WTC11 (cell line): ENCODE results near the gene GTPBP1. TPM values are rescaled to one million over a fixed set of nuclear protein-coding genes. Genes with fewer than 3 reads are reported as not detected.
A peak's percentile ranks its signal among the peaks of the same experiment; 100 is the strongest.

Source experiments
- ATAC-seq: fragments of 200-7000 bp; cut with Tn5 transposase; 2 replicates; pipeline ENCODE4 v1.10.0; 2021; ENCODE audit warnings: mild to moderate bottlenecking, moderate library complexity
- CTCF ChIA-PET: fragments of 300-600 bp; sonication (Branson Sonifier 250); formaldehyde crosslinking; loops from one replicate; lab custom pipeline; 2021; ENCODE audit warnings: antibody characterized with exemption; lab: Charles Lee
- POLR2A ChIA-PET: fragments of 350-600 bp; sonication (Branson Sonifier 250); formaldehyde crosslinking; loops from one replicate; lab custom pipeline; 2021; ENCODE audit warnings: antibody characterized with exemption; lab: Charles Lee
- DNase-seq: peaks from one replicate; pipeline ENCODE4 v3.0.0; 2021; ENCODE audit warnings: low spot score
- H3K27ac Mint-ChIP-seq: 2 replicates; pipeline ENCODE4 v1.8.0; 2021; ENCODE audit warnings: mixed read lengths
- H3K27me3 Mint-ChIP-seq: 2 replicates; pipeline ENCODE4 v1.8.0; 2021; ENCODE audit warnings: low read depth, mild to moderate bottlenecking, moderate library complexity, mixed read lengths
- H3K36me3 Mint-ChIP-seq: 2 replicates; pipeline ENCODE4 v1.8.0; 2021; ENCODE audit warnings: mixed read lengths
- H3K4me1 Mint-ChIP-seq: 2 replicates; pipeline ENCODE4 v1.8.0; 2022; ENCODE audit warnings: mixed read lengths
- H3K4me3 Mint-ChIP-seq: 2 replicates; pipeline ENCODE4 v1.8.0; 2021; ENCODE audit warnings: mild to moderate bottlenecking, moderate library complexity, mixed read lengths
- H3K9me3 Mint-ChIP-seq: 2 replicates; pipeline ENCODE4 v1.8.0; 2021; ENCODE audit warnings: mixed read lengths
- AFF4 ChIP-seq: sonication (generic); formaldehyde crosslinking; IDR thresholded peaks from 2 replicates; pipeline ENCODE4 v1.8.1; 2023; ENCODE audit warnings: mild to moderate bottlenecking, missing genetic modification reagents, borderline replicate concordance
- CDX4 ChIP-seq: fragments of 250-450 bp; sonication (Bioruptor Pico); IDR thresholded peaks from 2 replicates; pipeline ENCODE4 v1.9.0; 2021; ENCODE audit warnings: moderate library complexity, mild to moderate bottlenecking, inconsistent platforms, borderline replicate concordance
- E2F4 ChIP-seq: sonication (generic); formaldehyde crosslinking; IDR thresholded peaks from 2 replicates; pipeline ENCODE4 v1.8.1; 2022; ENCODE audit warnings: low read depth, mild to moderate bottlenecking, moderate library complexity, missing genetic modification reagents, borderline replicate concordance
- EMX1 ChIP-seq: fragments of 250-450 bp; sonication (Bioruptor Pico); IDR thresholded peaks from 2 replicates; pipeline ENCODE4 v1.8.0; 2021; ENCODE audit warnings: mild to moderate bottlenecking
- IRF2 ChIP-seq: sonication (generic); formaldehyde crosslinking; IDR thresholded peaks from 2 replicates; pipeline ENCODE4 v1.8.0; 2022; ENCODE audit warnings: low read depth, missing genetic modification reagents, borderline replicate concordance
- MXD4 ChIP-seq: fragments of 250-450 bp; sonication (Bioruptor Pico); IDR thresholded peaks from 2 replicates; pipeline ENCODE4 v1.8.0; 2021; ENCODE audit warnings: mild to moderate bottlenecking, moderate library complexity, borderline replicate concordance
- NFE2L1 ChIP-seq: sonication (generic); formaldehyde crosslinking; IDR thresholded peaks from 2 replicates; pipeline ENCODE4 v1.8.1; 2023; ENCODE audit warnings: missing genetic modification reagents
- PRRX2 ChIP-seq: fragments of 250-450 bp; sonication (Bioruptor Pico); IDR thresholded peaks from 2 replicates; pipeline ENCODE4 v1.8.0; 2021; ENCODE audit warnings: mild to moderate bottlenecking
- RELA ChIP-seq: sonication (generic); formaldehyde crosslinking; IDR thresholded peaks from 2 replicates; pipeline ENCODE4 v1.8.1; 2022; ENCODE audit warnings: missing genetic modification reagents, mild to moderate bottlenecking, borderline replicate concordance
- SP1 ChIP-seq: sonication (generic); formaldehyde crosslinking; conservative IDR thresholded peaks from 2 replicates; pipeline ENCODE4 v1.8.1; 2022; ENCODE audit warnings: missing genetic modification reagents
- STAT6 ChIP-seq: sonication (generic); formaldehyde crosslinking; conservative IDR thresholded peaks from 2 replicates; pipeline ENCODE4 v1.8.1; 2023; ENCODE audit warnings: mild to moderate bottlenecking, low read depth, missing genetic modification reagents, moderate library complexity
- USF1 ChIP-seq: sonication (generic); formaldehyde crosslinking; IDR thresholded peaks from 2 replicates; pipeline ENCODE4 v1.8.0; 2022; ENCODE audit warnings: mild to moderate bottlenecking, missing genetic modification reagents
- total RNA-seq: library from RNA; stranded (reverse); gene quantifications from 3 replicates; pipeline ENCODE4 v1.2.3, GENCODE V29; 2021

Gene GTPBP1
- total RNA-seq, 1 experiment from 2014 or later = 108 TPM

- Mint-ChIP-seq H3K9me3 (no peaks in the 10 kb centered on the region), H3K27ac (no peak overlapping the region), H3K4me1 (0 out of 2 replicates have a peak, but pooled peaks cover 3% of the 10 kb centered on the region), H3K36me3 (peaks cover 24% of the 10 kb centered on the region), H3K4me3 (no peak overlapping the region), H3K27me3 (no peaks in the 10 kb centered on the region)
- CTCF ChIA-PET = interaction anchor here (1.1 to 4.0 kb wide), 4 partner anchors 11 to 34 kb away, joined by 6 to 43 read pairs (median 8); no protein-coding TSS in a partner anchor
- no peak for ATAC-seq
- POLR2A ChIA-PET = no interaction called here
- no peak for TF ChIP-seq IRF2 (CRISPR knock-in tag)
- TF ChIP-seq USF1 (CRISPR knock-in tag) = no peak
- TF ChIP-seq E2F4 (CRISPR knock-in tag) = no peak
- TF ChIP-seq SP1 (CRISPR knock-in tag) = no peak
- DNase-seq = no peak
These were observed 29.4 kb downstream of the GTPBP1 start for GRCh38 chr22:38735126-38735464.

- 0 out of 2 replicates have a peak, but pooled peaks cover 3% of the 10 kb centered on the region for H3K4me1 Mint-ChIP-seq
- TF ChIP-seq RELA = no peak
- no peaks in the 10 kb centered on the region for H3K9me3 Mint-ChIP-seq
- ChIA-PET CTCF (interaction anchor here (1.1 to 4.0 kb wide), 5 partner anchors 11 to 33 kb away, joined by 3 to 43 read pairs (median 7); no protein-coding TSS in a partner anchor), POLR2A (no interaction called here)
- H3K27ac Mint-ChIP-seq = no peak overlapping the region; the same call in 1 of the 2 replicates
- H3K4me3 Mint-ChIP-seq = no peak overlapping the region
- peaks cover 19% of the 10 kb centered on the region for H3K36me3 Mint-ChIP-seq
- ATAC-seq (no peak), DNase-seq (no peak)
- no peaks in the 10 kb centered on the region for H3K27me3 Mint-ChIP-seq
These were observed 29.9 kb downstream of the GTPBP1 start for GRCh38 chr22:38735465-38736256.

GRCh38 chr22:38736257-38736570, 30.5 kb downstream of the GTPBP1 start:
- ChIA-PET CTCF (interaction anchor here (1.1 to 4.0 kb wide), 3 partner anchors 12 to 33 kb away, joined by 3 to 43 read pairs (median 6); no protein-coding TSS in a partner anchor), POLR2A (no interaction called here)
- H3K36me3 Mint-ChIP-seq = peaks cover 19% of the 10 kb centered on the region
- no peak for DNase-seq
- H3K27me3 Mint-ChIP-seq = no peaks in the 10 kb centered on the region
- no peak overlapping the region for H3K4me3 Mint-ChIP-seq
- no peak for TF ChIP-seq PRRX2 (CRISPR knock-in tag)
- TF ChIP-seq EMX1 = 0 out of 2 replicates have a peak, but pooled peaks have one; percentile 28
- H3K27ac Mint-ChIP-seq = no peak overlapping the region; the same call in 1 of the 2 replicates
- ATAC-seq = no peak
- 0 out of 2 replicates have a peak, but pooled peaks cover 3% of the 10 kb centered on the region for H3K4me1 Mint-ChIP-seq
- no peaks in the 10 kb centered on the region for H3K9me3 Mint-ChIP-seq

GRCh38 chr22:38737302-38738060, 31.7 kb downstream of the GTPBP1 start:
- Mint-ChIP-seq H3K4me3 (no peak overlapping the region), H3K27ac (no peak overlapping the region), H3K27me3 (no peaks in the 10 kb centered on the region), H3K36me3 (peaks cover 25% of the 10 kb centered on the region), H3K4me1 (0 out of 2 replicates have a peak, but pooled peaks cover 3% of the 10 kb centered on the region), H3K9me3 (no peaks in the 10 kb centered on the region)
- ChIA-PET POLR2A (no interaction called here), CTCF (interaction anchor here (1.2 to 2.0 kb wide), 2 partner anchors 13 to 31 kb away, joined by 6 read pairs; no protein-coding TSS in a partner anchor)
- DNase-seq = no peak
- ATAC-seq = no peak
- no peak for TF ChIP-seq NFE2L1 (CRISPR knock-in tag)
- TF ChIP-seq MXD4 = no peak
- TF ChIP-seq E2F4 (CRISPR knock-in tag) = no peak
- no peak for TF ChIP-seq CDX4 (CRISPR knock-in tag)
- no peak for TF ChIP-seq AFF4
- no peak for TF ChIP-seq STAT6 (CRISPR knock-in tag)
